Epithelial cell of esophagus (primary cell): ENCODE data around the gene DTNA.

Experiments
- DNase-seq: peaks from one replicate; pipeline ENCODE4 v3.0.0; 2010; ENCODE audit warnings: low read depth
- H3K4me3 ChIP-seq: 2 replicates; pipeline ENCODE4 v1.5.1; 2011; ENCODE audit warnings: mild to moderate bottlenecking, low read length, control low read depth
- TF ChIP-seq, protein P1 (sequence below): IDR thresholded peaks from 2 replicates; pipeline ENCODE4 v1.5.1; 2011; ENCODE audit warnings: low read depth, mild to moderate bottlenecking, low read length, control low read depth, inconsistent platforms; ENCODE audit not compliant: insufficient read depth; ENCODE audit errors: missing control alignments

The DTNA gene

GRCh38 chr18:34835466-34835865, 125.4 kb downstream of the DTNA start:
- DNase-seq, result no peak
- H3K4me3 ChIP-seq, result no peak overlapping the region
- TF ChIP-seq, protein P1, sequence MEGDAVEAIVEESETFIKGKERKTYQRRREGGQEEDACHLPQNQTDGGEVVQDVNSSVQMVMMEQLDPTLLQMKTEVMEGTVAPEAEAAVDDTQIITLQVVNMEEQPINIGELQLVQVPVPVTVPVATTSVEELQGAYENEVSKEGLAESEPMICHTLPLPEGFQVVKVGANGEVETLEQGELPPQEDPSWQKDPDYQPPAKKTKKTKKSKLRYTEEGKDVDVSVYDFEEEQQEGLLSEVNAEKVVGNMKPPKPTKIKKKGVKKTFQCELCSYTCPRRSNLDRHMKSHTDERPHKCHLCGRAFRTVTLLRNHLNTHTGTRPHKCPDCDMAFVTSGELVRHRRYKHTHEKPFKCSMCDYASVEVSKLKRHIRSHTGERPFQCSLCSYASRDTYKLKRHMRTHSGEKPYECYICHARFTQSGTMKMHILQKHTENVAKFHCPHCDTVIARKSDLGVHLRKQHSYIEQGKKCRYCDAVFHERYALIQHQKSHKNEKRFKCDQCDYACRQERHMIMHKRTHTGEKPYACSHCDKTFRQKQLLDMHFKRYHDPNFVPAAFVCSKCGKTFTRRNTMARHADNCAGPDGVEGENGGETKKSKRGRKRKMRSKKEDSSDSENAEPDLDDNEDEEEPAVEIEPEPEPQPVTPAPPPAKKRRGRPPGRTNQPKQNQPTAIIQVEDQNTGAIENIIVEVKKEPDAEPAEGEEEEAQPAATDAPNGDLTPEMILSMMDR, result no peak

DNA sequence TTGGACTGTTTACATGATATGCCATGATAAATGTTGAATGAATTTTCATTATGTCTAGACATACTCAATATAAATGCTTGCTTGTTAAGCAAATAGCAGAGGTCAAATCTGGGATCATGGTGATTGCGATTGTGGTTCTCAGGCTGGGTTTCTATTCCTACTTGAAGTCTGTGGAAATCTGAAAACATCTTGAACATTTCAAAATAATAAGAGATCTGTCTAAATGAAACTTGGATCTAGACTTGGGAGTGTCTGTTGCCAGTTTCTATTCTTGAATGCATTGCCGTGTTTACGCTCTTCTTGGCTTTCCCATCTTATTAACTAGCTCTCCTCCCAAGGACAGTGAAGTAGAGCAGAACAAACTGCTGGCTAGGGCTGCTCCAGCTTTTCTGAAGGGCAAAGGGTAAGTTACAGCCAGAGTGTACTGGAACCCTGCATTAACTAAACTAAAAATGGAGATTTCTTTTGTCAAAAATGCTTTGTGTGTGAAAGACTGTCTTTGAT, 127.7 kb downstream of the DTNA start:
- DNase-seq, result no peak
- H3K4me3 ChIP-seq, result no peak overlapping the region
- TF ChIP-seq, protein P1, result no peak

- TF ChIP-seq, protein P1, result no peak
- H3K4me3 ChIP-seq, result no peak overlapping the region
- no peak for DNase-seq
These were observed 128.6 kb downstream of the DTNA start for GRCh38 chr18:34838669-34839068.

GRCh38 chr18:34840256-34840826, 130.2 kb downstream of the DTNA start:
- TF ChIP-seq, protein P1, result no peak

GRCh38 chr18:34841891-34842290, 131.8 kb downstream of the DTNA start:
- H3K4me3 ChIP-seq, result no peak overlapping the region
- TF ChIP-seq, protein P1, result no peak
- no peak for DNase-seq

More at GRCh38 chr18:34840256-34840826, 130.2 kb downstream of the DTNA start:
- DNase-seq, result peak; percentile 5
- no peak overlapping the region for H3K4me3 ChIP-seq

GRCh38 chr18:34844072-34844471, 134.0 kb downstream of the DTNA start:
- DNase-seq, result no peak
- TF ChIP-seq, protein P1, result no peak
- no peak overlapping the region for H3K4me3 ChIP-seq
